ENCODE data around the gene LINS1.
A peak's percentile ranks its signal among the peaks of the same experiment; 100 is the strongest.
"Not testable (repeated sequence)": the region's sequence is repeated elsewhere in the genome, so short reads cannot be mapped to it uniquely, and the experiment has no call there.

The LINS1 gene

DNA sequence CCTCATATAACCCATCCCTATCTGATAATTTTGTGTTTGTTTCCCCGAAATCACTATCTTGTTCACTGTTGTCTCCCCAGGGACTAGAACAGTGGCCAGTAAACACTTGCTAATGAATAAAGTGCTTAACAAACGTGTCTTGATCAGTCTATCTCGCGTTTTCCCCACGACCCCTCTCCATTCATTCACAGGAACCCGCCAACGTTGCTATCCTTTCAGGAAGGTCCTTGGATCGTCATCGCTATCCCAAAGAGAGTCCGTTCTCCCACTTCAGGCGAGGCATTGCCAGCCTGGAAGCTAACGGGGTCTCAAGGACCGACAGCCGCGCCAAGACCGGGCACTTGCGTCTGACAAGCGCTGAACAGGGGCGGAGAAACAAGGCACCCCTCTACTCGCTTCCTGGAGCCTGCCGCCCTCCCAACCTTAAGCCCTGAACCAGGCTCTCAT, 344 bp downstream of the LINS1 start:
- DNase-seq = no peak

GRCh38 chr15:100601163-100601562, 821 bp downstream of the LINS1 start:
- peak; percentile 1 for DNase-seq

GRCh38 chr15:100598655-100599054, 3.3 kb downstream of the LINS1 start:
- no peak for DNase-seq

- no peak for DNase-seq
Observed at GRCh38 chr15:100597862-100598261, 4.1 kb downstream of the LINS1 start.

GRCh38 chr15:100596792-100597191, 5.2 kb downstream of the LINS1 start:
- DNase-seq = no peak

DNA sequence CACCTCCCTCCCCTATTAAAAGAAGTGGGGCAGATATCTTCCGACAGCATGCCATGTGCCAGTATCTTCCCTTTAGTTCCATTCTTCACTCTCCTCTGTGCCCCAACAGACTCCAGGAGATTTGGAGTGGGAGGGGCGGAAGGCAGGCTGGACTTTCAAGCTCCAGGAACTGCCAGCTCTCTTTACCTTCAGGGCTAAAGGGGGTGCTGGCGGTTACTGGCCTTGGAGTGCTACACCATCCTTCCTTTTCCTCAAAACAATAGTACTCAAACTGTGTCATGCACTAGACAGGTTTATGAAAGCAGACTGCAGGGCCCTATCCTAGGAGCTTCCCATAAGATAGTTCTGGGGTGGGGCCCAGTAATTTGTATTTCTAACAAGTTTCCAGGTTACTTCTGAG, 6.0 kb downstream of the LINS1 start:
- no peak for DNase-seq

DNA sequence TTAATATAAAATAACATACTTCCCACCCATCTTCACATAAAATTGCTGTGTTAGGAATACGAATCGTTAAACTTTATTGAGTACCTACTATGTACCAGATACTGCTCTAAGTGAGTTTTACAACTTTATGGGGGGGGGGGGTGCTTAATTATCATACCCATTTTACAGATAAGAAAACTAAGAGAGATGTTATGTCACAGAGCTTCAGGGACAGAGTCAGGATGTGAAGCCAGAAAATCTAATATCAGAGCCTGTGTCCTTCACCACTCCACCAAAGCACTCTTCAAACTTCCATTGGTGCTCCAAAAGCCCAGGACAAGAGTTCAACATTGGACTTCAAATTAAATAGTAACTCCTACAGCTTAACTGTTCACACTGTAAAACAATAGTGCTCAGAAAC, 8.6 kb downstream of the LINS1 start:
- DNase-seq = no peak

- DNase-seq = no peak
Observed at GRCh38 chr15:100592898-100593297, 9.1 kb downstream of the LINS1 start.

DNA sequence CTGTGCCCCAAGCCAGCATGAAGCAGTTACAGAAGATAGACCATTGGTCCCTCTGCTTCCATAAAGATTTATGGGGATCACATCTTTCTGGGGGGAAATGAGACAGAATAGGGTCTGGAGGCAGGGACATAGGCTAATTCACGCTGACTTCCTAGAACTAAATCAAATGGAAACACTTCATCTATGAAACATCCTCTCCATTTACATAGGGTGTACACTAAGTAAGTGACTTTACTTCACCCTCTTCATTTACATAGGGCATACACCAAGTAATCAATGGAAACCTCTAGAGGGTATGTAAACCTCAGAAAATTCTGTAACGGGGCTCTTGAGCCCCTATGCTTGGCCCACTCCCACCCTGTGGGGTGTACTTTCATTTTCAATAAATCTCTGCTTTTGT, 10.1 kb downstream of the LINS1 start:
- DNase-seq = no peak

- not testable (repeated sequence) for DNase-seq
Observed at GRCh38 chr15:100591163-100591562, 10.8 kb downstream of the LINS1 start.

DNA sequence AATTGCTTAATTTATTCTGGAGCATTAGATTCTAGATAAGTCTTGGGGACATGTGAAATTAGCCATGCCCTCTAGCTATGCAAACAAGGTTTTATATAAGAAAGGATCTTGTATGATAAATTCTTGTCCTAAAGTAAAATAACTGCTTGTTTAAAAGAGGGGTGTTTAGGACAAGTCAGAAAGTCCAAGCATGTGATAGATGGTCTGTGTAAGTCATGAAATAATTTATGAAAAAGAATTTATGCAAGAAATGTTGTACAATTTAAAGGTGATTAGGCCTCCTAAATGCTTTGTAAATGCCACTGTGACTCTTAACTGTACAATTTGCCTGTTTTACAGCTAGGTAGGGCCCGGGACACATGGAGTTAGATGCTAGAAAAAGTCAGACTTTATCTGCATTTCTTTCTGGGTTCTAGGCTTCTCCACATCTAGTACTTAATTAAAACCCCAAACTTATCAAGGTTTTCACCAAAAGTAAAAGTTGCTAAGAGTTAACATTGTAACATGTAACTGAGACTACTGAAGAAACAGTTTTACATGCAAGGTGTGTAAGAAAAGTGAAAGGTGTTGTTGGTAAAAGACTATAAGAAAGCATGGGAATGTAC, 13.2 kb downstream of the LINS1 start:
- no peak for DNase-seq

DNA sequence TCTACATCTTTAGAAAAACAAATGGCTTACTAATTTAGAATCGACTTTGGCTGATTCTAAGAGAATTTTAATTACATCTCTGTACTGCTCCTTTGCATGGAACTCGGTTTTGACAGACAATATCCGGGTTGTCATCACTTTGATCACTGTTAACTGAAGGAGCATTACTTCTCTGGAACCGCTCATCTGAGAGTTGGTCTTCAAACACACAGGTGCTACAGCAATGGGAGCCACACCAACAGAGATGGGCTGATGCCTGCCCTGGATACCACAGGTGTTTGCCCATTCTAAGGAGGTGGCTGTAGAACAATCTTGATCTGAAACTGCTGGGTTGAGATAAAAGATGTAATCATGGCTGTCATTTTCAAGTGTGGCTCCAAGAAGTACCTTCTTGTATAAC, 21.6 kb downstream of the LINS1 start:
- DNase-seq = no peak

DNA sequence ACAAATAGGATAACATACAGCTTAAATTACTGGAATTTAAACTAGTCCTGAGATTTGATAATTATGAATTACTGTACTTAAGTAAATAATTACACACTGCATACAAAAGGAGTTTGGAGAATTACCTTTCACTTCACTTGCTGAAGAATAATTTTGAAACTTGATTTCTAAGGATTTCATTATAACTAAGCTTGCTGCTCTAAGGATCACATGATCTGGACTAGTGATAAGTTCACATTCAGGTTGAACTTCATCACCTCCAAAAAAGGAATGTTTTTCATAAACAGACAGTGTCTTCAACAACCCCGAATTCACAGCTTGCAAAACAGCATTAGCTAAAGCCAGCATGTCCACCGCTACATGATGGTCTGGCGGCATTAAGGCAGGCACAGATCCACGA, 28.5 kb downstream of the LINS1 start:
- no peak for DNase-seq

DNA sequence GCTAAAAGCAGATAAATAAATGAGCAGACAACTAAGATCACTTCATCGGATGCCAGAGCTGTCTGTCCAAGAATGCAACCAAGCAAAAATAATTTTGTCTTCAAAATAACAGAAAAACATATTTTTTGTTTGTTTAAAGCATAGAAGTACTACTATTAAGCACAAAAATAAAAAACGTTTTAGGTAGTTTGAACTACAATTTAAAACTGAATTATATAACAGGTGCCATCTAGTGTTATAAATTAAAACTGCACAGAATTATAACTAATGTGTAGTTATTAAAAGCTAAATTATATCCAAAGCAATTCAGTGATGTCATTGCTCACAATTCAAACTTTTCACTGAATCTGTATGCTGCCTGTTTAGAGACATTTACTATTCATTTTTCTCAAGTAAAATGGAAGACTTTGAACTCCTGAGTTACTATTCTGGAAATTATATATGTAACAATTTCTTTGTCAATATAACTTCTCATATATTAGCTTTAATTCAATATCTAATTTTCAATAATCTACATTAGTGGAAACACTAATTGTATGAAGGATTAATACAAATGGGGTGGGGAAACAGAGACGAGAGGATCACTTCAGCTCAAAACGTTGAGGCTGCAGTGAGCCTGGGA, 29.5 kb downstream of the LINS1 start:
- DNase-seq = no peak

DNA sequence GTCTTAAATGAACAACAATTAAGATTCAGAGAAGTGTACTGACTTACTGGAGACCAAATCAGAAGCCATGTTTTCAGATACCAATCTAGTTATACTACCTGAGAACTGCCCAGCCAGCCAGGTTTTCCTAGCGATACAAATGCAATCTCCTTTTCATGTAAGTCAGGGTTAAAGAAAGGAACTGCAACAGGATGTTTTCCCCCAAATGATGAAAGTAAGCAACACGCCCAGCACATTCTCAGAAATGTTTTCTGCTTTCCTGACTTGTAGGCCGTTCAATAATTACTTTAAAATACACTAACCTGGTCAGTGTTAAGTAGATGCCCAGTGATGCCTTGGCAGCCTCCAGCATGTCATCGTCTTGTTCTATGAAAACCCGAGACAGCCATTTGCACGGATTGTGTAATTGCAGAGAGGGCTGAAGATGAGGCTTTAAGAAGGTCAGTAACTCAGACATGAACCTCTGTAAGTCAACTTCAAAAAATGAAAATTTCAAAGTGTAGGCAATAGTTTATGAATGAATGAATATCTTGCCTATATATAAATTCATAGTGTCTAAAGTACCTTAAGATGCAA, 30.3 kb downstream of the LINS1 start:
- no peak for DNase-seq

- DNase-seq = no peak
Observed at GRCh38 chr15:100570735-100571313, 31.2 kb downstream of the LINS1 start.

DNA sequence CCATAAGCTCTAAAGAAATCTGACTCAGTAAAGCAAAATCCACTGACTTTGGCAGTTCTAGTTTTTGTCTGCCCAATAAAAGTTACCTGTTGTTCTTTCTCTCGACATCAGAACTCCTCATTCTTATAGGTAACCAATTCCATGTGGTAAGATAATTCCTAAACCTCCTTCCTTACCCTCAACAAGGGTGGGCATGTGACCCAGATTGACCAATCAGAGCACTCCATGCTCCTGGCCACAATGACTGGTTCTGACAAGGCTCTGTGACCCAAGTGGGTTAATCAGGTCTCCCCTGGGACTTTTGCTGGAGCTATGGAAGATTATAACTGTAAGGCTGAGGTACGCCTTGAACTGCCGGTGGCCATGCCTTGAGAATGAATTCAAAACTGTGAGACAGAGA, 31.7 kb downstream of the LINS1 start:
- no peak for DNase-seq

- DNase-seq = no peak
Observed at GRCh38 chr15:100569391-100569790, 32.6 kb downstream of the LINS1 start.

DNA sequence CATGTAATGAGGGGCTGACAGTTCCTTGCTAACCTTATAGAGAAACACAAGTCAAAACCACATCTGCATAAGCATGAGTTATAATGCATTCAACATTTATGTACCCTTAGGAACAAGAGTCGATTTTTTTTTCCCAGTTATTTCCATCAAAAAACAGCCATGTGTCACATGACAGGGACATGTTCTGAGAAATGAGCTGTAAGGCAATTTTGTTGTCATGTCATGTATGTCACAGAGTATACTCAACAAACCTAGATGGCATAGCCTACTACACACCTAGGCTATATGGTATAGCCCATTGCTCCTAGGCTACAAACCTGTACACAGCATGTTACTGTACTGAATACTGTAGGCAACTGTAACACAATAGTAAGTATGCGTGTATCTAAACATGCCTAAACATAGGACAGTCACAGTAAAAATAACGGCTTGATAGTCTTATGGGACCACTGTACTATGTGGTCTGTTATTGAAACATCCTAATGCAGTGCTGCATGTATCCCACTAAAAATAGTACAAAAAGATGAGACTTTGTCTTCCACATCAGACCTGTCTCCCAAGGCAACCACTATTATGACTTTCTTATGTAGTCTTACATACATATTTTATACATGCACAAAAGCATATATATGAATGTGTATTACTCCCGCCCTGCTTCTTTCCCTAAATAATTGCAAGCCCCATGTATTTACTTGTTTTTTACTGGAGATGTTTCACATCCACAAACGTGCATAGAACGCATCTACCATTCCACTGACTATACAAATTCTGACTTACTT, 34.9 kb downstream of the LINS1 start:
- DNase-seq = no peak

DNA sequence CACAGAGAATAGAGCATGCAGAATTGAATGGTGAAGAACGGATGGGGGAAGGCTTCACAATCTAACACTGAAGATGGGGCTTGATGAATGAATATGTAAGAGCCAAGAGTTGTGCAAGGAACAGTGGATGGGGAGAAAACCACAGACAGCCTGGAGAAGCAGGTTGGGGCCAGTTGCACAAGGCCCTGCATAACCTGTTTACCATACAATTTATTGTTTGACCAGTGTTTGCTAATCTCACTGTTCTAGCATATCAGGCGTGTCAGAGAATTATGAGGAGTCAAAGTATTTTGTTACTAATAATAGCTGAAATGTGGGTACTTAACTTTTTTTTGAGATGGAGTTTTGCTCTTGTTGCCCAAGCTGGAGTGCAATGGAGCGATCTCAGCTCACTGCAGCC, 36.4 kb downstream of the LINS1 start:
- no peak for DNase-seq

DNA sequence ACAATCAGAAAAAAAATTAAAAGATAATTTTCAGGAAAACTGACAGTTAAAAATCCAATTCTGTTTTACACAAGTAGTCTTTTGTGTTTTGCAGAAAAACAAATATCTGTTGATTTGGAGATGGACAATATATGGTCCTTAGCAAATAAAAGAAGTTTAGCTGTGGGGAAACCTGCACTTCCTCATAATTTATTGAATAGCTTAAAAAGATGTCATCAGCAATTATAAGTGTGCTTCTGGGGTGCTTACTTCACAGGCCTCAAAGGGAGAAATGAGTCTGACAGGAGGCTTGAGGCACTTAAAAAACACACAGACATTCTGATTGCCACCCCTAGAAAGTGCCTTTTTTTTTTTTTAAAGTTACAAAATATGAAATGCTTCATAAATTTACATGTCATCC, 41.7 kb downstream of the LINS1 start:
- no peak for DNase-seq

GRCh38 chr15:100559330-100559729, 42.7 kb downstream of the LINS1 start:
- DNase-seq = no peak

DNA sequence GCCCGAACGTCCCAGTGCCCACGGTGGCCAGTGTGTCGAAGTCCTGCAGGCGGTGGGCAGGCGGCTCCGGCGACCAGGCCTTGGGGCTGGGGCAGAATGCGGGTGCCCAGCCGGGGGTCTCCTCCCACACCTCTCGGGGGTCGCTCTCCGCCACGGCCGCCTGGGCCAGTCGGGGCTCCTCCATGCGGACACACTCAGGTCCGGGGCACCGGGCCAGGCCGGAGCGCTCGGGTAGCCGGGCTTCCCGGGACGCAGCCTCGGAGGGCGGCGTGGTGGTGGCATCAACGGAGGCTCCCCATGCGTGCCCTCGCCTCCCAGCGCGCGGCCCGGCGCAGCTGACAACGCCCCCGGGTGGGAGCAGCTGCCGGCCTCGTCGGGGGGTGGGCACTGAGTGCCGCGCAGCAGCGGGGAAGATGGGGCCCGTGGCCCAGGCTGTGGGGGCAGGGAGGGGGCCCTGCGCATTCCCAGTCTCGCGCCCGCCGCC, 43.2 kb downstream of the LINS1 start:
- DNase-seq = no peak

All from right kidney (tissue), 1 donor.